Stimulated activated CD4-positive, alpha-beta T cell treated with anti-CD3 and anti-CD28 coated beads, TNF-alpha, amount 100 ng/mL, for 4 hours (primary cell): ENCODE measurements around the gene EPB41L5.
"Not testable (repeated sequence)": the region's sequence is repeated elsewhere in the genome, so short reads cannot be mapped to it uniquely, and the experiment has no call there.

Experiments used
- DNase-seq, 3 experiments: peaks; one replicate each; pipeline ENCODE4 v3.0.0-alpha.2; 2020; ENCODE audit warnings: low read depth in 3 of 3

The EPB41L5 gene

GRCh38 chr2:120199817-120200459, 187.1 kb downstream of the EPB41L5 start:
- DNase-seq: not testable (repeated sequence)

DNA sequence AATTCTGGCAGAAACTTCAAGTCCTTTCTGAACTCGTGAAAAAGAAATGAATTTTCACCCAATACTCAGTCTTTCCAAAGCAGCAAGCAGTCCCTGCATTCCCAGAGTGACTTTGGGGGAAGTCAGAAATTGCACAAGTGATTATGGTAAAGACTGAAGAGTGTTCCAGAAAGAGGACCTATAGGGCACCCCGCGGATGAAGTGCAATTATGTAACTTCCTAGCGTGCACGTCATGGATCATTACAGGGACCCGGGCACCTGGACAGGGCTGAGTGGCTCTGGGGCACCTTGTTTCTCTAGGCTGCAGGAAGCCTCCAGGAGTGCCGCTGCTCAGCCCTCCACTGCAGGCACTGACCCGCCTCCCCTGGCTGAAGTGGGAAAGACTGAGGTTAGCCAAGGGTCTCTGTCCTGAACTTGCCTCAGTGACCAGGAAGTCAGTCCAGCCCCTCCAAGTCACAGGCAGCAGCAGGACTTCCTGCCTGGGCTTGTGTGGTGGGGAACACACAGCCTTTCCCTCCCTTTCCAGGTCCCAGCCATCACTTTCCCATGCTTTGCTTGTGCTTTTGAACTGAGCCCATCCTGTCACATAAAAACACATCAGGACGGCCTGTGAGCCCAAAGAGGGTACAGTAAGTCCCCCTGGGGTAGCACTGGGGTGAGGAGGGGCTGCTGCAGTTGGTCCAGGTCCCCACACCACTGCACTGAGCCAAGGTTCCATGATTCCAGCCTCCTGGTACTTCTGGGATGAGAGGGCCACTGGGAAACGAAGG, 190.6 kb downstream of the EPB41L5 start:
- no peak for DNase-seq

- DNase-seq: no peak
Observed at GRCh38 chr2:120204022-120204405, 191.1 kb downstream of the EPB41L5 start.

DNA sequence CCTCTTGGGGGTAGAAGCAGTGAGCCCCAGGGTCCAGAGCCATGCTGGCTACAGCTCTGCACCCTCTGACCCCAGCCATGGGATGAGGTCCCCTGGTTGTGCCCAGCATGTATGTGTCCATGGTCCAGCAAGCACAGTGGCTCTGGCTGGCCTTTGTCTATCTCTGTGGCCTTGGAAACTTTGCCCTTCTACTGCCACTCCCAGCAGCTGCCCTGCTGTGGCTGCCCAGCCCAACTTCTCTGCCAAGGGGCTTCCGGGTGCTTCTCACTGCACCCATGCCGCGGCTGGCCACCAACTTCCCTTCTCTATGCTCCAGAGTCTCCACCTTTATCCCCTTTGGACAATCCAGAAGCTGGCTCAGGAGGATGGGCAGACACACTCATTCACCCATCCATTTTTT, 191.5 kb downstream of the EPB41L5 start:
- DNase-seq: no peak

DNA sequence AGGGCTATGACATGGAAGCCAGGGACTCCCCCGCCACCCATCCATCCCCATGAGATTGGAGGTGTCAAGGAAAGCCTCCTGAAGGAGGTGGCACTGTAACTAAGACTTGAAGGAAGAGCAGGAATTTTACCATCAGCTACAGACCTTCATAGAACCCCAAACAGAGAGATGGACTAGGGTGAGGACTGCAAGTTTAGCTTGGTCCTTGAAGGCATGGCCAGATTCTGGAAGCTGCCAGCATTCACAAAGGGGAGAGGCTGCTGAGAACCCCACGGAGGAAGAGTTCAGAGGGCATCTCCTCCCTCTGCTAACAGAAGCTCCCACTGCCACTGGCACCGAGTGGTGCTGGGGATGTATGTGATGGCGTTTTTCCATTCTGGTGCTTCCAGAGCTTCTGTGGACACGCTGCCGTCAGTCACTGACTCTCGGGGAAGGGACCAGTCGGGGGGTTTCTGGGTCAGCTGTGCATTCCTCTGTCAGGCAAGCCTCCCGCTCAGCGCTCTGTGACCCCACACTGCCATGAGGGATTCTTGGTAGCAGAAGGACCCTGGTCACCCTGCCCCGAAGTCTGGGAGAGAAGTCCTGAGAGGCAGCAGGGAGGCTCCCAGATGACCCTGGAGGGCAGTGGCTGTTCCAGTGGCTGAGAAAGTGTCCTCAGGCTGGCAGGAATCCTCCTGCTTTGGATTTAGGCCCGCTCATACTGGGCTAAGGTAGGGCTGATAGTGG, 192.2 kb downstream of the EPB41L5 start:
- no peak for DNase-seq

- no peak for DNase-seq
Observed at GRCh38 chr2:120206022-120206581, 193.2 kb downstream of the EPB41L5 start.

- DNase-seq: no peak
Observed at GRCh38 chr2:120208381-120209353, 195.8 kb downstream of the EPB41L5 start.

DNA sequence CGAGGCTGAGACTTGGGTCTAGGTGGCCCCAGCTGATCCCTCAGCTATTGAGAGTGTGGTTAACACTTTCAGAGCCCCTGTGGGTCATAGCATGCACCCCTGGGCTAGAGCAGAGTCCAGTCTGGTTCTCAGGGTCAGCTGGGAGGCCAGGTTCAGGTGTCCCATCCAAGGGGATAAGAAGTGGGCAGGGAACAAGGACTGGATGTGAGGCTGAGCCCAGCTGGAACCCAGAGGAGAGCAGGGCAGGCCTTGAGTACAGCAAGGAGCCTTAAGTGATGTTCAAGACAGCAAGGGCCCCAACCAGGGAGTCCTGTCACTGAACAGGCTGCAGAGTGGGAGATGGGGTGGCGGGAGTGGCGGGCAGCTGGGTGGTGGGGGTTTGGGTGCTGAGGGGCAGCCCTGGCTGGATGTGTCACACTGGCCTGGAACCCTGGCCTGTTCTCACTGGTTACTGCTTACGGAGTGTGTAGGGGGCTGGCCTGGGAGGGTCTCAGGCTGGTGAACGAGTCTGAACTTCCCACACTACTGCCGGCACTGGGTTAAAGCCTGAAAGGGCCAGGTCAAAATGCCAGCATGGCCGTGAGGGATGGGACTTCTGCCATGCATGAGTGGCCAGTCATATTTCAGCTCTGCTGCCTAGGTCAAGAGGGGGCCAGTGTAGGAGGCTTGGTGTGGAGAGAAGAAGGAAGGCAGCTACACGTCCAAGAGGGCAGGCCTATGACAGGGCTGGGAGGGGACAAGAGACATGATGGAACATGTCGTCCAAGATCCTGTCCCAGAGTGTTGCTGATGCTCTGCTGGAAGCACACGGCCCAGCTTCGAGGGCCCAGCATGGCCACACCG, 196.8 kb downstream of the EPB41L5 start:
- DNase-seq: no peak

DNA sequence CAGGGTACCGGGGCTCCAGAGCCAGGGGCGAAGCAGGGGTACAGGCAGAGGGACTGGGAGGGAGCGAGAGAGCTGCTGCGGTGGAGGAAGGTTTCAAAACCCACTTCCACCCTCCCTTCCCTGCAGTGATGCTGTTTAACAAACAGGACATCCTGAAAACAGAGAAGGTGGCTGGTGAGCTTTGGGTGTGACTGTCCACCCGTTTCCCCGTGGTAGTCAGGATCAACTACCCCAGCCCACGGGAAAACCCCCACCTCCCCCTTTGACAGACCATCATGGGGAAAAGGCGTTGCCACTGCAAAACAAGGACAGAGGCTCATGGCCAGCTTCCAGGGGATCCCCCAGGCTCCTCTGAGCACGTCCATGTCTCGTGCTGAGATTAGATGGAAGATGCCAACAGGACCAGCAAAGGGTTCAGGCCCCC, 197.4 kb downstream of the EPB41L5 start:
- no peak for DNase-seq

- no peak for DNase-seq
Observed at GRCh38 chr2:120218181-120218580, 205.3 kb downstream of the EPB41L5 start.

- no peak for DNase-seq
Observed at GRCh38 chr2:120219291-120219690, 206.4 kb downstream of the EPB41L5 start.

- DNase-seq: no peak
Observed at GRCh38 chr2:120219766-120220165, 206.9 kb downstream of the EPB41L5 start.

DNA sequence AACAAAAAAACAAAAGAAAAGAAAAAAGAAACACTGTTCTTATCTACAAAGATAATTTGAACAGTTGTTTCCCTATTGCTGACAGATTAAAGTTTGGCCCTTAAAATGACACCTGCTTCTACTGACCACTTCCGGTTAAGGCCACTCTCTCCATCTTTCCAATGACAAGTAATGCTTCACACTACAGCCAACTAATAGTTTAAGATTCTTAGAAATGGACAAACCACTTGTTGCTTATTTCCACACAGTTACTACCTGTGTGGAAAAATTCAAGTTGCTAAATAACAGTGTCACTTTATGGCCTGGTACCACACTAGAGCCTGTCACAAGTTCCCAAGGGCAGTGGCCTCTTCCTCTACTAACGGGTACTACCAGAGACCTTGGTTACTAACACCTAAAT, 207.9 kb downstream of the EPB41L5 start:
- no peak for DNase-seq

DNA sequence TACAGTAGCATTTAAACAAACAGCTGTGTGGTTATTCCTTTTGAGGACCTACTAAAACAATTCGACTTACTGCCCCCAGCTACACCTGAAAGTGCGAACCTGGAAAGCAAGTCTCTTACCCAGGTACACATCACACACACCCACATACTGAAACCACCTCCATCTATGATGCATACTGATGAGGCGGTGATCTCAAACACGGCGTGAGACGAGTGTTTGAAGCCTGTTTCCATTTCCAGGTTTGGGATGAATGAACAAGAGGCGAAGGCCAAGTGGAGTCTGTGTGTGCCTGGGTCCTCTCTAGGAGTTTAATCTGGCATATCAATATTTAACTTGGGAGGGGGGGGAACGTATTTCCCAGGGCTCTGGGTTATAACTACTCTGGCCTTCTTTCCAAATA, 208.7 kb downstream of the EPB41L5 start:
- DNase-seq: no peak

GRCh38 chr2:120222186-120223033, 209.5 kb downstream of the EPB41L5 start:
- DNase-seq: no peak

- peak; percentile 88 to 92 (median 88) for DNase-seq
Observed at GRCh38 chr2:120223034-120223912, 210.4 kb downstream of the EPB41L5 start, which contains the start of gene TMEM185B. TMEM185B (minus strand) TSS chr2:120223400; CDS start chr2:120222976, 424 bp downstream.

DNA sequence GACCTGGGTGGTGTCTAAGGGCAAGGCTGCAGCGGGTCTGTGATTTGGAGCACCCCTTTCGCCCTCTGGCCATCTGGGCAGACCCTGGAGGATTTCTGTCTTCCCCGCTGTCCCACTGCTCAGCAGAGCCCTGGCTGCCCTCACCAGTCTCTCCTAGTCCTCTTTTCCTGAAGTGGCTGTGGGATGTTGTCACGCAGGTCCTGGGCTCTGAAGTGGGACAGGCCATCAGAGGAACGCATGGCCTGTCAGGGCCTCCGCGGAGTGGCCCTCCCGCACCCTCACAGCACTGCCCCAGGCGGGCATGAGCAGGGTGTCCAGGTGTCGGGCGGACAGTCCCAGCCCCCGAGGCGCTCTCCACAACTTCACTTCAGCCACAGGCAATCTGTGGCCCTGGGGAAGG, 211.4 kb downstream of the EPB41L5 start:
- no peak for DNase-seq
